Motor neuron (in vitro differentiated cells): Measurements from ENCODE around the gene ASCC2. TPM values are rescaled to one million over a fixed set of nuclear protein-coding genes. Genes with fewer than 3 reads are reported as not detected.
A peak's percentile ranks its signal among the peaks of the same experiment; 100 is the strongest.
"Not testable (repeated sequence)": the region's sequence is repeated elsewhere in the genome, so short reads cannot be mapped to it uniquely, and the experiment has no call there.

Source experiments
- ATAC-seq, 8 experiments: fragments of 200-7000 bp; cut with Tn5 transposase; replicated peaks in 6 of 8; 2 replicates each; pipeline ENCODE4 v1.8.0; 2021; ENCODE audit warnings: mild to moderate bottlenecking in 8 of 8, moderate library complexity in 8 of 8
- H3K27ac ChIP-seq, 2 donors: fragments of 250-450 bp; sonication (Bioruptor Pico); 2 replicates each; pipeline ENCODE4 v1.9.0; 2021; ENCODE audit warnings: antibody characterized with exemption in 2 of 2, mild to moderate bottlenecking in 2 of 2, moderate library complexity in 1 of 2
- H3K4me1 ChIP-seq, 2 donors: fragments of 250-450 bp; sonication (Bioruptor Pico); replicated peaks in 1 of 2; 2 replicates each; pipeline ENCODE4 v1.6.1; 2021; ENCODE audit warnings: antibody characterized with exemption in 2 of 2, mild to moderate bottlenecking in 2 of 2, moderate library complexity in 1 of 2
- H3K4me3 ChIP-seq, 5 donors: fragments of 250-450 bp; sonication (Bioruptor Pico); 2 replicates each; pipeline ENCODE4 v1.9.0; 2021; ENCODE audit warnings: antibody characterized with exemption in 5 of 5, mild to moderate bottlenecking in 5 of 5, moderate library complexity in 4 of 5
- WGBS, 10 experiments: fragments of 450-650 bp; shearing (Covaris generic); methylation state at CpG; one replicate each; pipeline ENCODE4 v1.0.0; 2022; 5-methylcytosine and 5-hydroxymethylcytosine counted together
- in situ Hi-C, 9 experiments: fragments of 400-800 bp; cut with MboI; loops; one replicate each; pipeline ENCODE4 v1.15.0; 2021; ENCODE audit warnings: low sequenced_read_pairs in 9 of 9, low pct_unique_long_range_greater_than_20kb in 2 of 9; ENCODE audit not compliant: unreplicated experiment in 9 of 9
- total RNA-seq, 8 experiments: library from RNA; unstranded; fragments of 300-600 nt; gene quantifications; 2 replicates each; pipeline versions ENCODE4 v1.2.3 to v1.2.4, GENCODE V29; 2022

The ASCC2 gene
- total RNA-seq, 8 experiments from 2014 or later: 17.8 to 70.7 (median 35.2) TPM

DNA sequence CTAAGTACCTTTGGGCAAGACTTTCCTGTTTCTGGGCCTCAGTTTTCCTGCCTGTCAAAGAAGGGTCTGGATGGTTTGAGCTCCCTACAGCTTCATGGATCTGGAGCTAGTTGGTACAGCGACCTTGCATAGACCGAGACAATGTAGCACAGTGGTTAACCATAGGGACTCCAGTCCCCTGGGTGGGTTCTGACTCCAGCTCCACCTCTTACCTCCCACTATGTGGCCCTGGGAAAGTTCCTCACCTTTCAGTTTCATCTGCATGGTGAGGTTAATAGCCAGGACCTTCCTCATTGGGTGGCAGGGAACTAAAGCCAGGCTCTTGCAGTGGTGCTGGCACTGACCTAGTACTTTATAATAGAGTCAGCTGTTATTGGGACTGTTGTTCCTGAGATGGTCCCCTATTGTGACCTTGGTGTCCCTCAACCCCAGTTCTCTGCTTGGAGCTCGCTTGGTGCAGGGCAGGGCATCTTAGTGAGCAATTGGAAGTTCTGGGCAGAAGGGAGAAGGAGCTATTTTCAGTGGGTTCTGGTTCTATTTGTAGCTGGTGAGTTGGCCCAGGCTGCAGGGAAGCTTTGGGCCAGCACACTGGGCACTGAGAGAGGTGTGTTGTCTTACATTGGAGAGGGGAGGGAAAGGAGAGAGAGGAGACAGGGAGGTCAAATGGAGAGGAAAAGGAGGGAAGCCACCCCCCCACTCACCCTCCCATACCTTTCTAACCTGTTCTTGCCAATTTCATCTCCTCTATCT is 34.2 kb upstream of the ASCC2 start:
- H3K4me1 ChIP-seq: peaks cover 19 to 21% of the 10 kb centered on the region in 2 donors
- no peak overlapping the region for H3K4me3 ChIP-seq
- in situ Hi-C loops: no loop called here
- H3K27ac ChIP-seq: peak overlapping the region; percentile 58 to 60
- peak in 5 of 8 experiments; percentile 45 to 53 (median 50) for ATAC-seq
- WGBS, 10 experiments: 86 to 88% methylated on average over 1 to 2 of the region's 3 CpGs; no CpG with 5 or more reads in 8 of the 10 experiments

- no peak overlapping the region for H3K4me3 ChIP-seq
- peak overlapping the region; percentile 58 to 60 for H3K27ac ChIP-seq
- peaks cover 19 to 21% of the 10 kb centered on the region in 2 donors for H3K4me1 ChIP-seq
- 0 to 100% (median 5%) methylated on average over 1 to 4 of the region's 5 CpGs; no CpG with 5 or more reads in 3 of the 10 experiments for WGBS, 10 experiments
- ATAC-seq: peak in 6 of 8 experiments; percentile 25 to 100 (median 99)
- in situ Hi-C loops: no loop called here
Measured at GRCh38 chr22:29871684-29872083, 33.6 kb upstream of the ASCC2 start.

GRCh38 chr22:29870574-29870973 is 32.5 kb upstream of the ASCC2 start:
- in situ Hi-C loops: no loop called here
- H3K27ac ChIP-seq: peak overlapping the region in 1 of 2 donors; percentile 58
- ATAC-seq: no peak
- 60 to 100% (median 90%) methylated on average over 1 to 2 of the region's 3 CpGs; no CpG with 5 or more reads in 2 of the 10 experiments for WGBS, 10 experiments
- H3K4me1 ChIP-seq: peaks cover 19 to 21% of the 10 kb centered on the region in 2 donors
- no peak overlapping the region for H3K4me3 ChIP-seq

DNA sequence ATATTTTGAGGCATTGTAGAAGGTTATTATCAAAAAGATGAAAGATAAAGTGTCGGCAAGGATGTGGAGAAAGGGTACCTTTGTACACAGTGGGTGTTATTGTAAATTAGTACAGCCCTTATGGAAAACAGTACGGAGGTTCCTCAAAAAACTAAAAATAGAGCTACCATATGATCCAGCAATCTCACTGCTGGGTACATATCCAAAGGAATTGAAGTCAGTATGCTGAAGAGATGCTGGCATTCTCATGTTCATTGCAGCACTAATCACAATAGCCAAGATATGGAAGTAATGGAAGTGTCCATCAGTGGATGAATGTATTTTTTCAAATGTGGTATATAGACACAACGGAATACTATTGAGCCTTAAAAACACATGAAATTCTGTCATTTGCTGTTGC is 29.8 kb upstream of the ASCC2 start:
- no peak overlapping the region for H3K27ac ChIP-seq
- WGBS, 10 experiments: 44 to 92% (median 83%) methylated on average over 1 to 3 of the region's 3 CpGs; no CpG with 5 or more reads in 3 of the 10 experiments
- in situ Hi-C loops: no loop called here
- no peak for ATAC-seq
- no peak overlapping the region for H3K4me3 ChIP-seq
- peaks cover 19 to 21% of the 10 kb centered on the region in 2 donors for H3K4me1 ChIP-seq

- in situ Hi-C loops: no loop called here
Measured at GRCh38 chr22:29867260-29867659, 29.2 kb upstream of the ASCC2 start.

DNA sequence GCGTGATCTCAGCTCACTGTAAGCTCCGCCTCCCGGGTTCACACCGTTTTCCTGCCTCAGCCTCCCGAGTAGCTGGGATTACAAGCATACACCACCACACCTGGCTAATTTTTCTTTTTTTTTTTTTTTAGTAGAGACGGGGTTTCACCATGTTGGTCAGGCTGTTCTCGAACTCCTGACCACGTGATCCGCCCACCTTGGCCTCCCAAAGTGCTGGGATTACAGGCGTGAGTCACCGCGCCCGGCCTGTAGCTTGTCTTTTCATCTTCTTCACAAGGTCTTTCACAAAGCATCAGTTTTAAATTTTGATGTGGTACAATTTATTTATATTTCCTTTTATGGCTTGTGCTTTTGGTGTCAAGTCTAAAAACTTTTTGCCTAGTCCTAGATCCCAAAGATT is 27.5 kb upstream of the ASCC2 start:
- H3K4me1 ChIP-seq, ATAC-seq, H3K4me3 ChIP-seq, in situ Hi-C loops, H3K27ac ChIP-seq: not testable (repeated sequence)
- 60 to 100% (median 92%) methylated on average over 1 to 13 of the region's 13 CpGs for WGBS, 10 experiments

More at GRCh38 chr22:29867260-29867659, 29.2 kb upstream of the ASCC2 start:
- peaks cover 14 to 16% of the 10 kb centered on the region in 2 donors for H3K4me1 ChIP-seq
- H3K27ac ChIP-seq: no peak overlapping the region
- no peak for ATAC-seq
- H3K4me3 ChIP-seq: no peak overlapping the region

GRCh38 chr22:29861672-29862297 is 23.7 kb upstream of the ASCC2 start:
- no peak for ATAC-seq
- H3K4me1 ChIP-seq: no peaks in the 10 kb centered on the region
- 22 to 100% (median 71%) methylated on average over 1 to 2 of the region's 2 CpGs; no CpG with 5 or more reads in 3 of the 10 experiments for WGBS, 10 experiments
- H3K27ac ChIP-seq: no peak overlapping the region
- no peak overlapping the region for H3K4me3 ChIP-seq
- in situ Hi-C loops: no loop called here

GRCh38 chr22:29860006-29860766 is 22.1 kb upstream of the ASCC2 start:
- no peak for ATAC-seq
- no peak overlapping the region for H3K4me3 ChIP-seq
- in situ Hi-C loops: no loop called here
- H3K4me1 ChIP-seq: no peaks in the 10 kb centered on the region
- 50 to 94% (median 79%) methylated on average over 1 to 2 of the region's 2 CpGs; no CpG with 5 or more reads in 1 of the 10 experiments for WGBS, 10 experiments
- no peak overlapping the region for H3K27ac ChIP-seq

DNA sequence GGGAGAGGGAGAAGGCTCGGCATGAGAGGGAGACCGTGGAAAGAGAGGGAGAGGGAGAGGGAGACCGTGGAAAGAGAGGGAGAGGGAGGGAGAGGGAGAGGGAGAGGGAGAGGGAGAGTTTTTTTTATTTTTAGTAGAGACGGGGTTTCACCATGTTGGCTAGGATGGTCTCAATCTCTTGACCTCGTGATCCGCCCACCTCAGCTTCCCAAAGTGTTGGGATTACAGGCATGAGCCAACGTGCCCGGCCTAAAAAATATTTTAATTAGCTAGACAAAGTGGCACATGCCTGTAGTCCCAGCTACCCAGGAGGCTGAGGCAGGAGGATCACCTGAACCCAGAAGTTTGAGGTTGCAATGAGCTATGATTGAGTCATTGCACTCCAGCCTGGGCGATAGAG is 21.0 kb upstream of the ASCC2 start:
- H3K4me1 ChIP-seq, in situ Hi-C loops, H3K4me3 ChIP-seq, ATAC-seq, H3K27ac ChIP-seq: not testable (repeated sequence)
- WGBS, 10 experiments: 50 to 75% (median 70%) methylated on average over 1 to 4 of the region's 9 CpGs; no CpG with 5 or more reads in 4 of the 10 experiments

DNA sequence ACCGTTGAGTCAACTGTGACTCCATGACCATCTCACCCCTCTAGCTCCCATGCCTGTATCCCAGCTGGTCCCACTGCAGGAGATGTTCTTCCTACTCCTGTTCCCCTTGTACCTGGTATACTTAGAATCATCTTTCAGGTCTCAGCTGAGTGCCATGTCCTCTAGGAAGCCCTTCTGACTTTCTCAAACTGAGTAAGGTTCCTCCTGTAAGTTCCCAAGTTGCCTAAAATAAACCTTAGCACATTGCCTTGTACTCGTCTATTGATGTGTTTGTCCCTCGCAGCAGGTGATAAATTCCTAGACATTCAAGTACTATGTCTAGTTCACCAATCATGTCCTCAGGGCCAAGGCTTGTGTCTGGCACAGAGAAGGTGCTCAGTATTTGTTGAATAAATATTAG is 18.4 kb upstream of the ASCC2 start:
- WGBS, 10 experiments: 0 to 92% (median 69%) methylated on average over 1 to 3 of the region's 3 CpGs; no CpG with 5 or more reads in 4 of the 10 experiments
- ATAC-seq: no peak
- in situ Hi-C loops: no loop called here
- Histone ChIP-seq H3K4me3 (no peak overlapping the region), H3K4me1 (no peaks in the 10 kb centered on the region), H3K27ac (no peak overlapping the region)

- WGBS, 10 experiments: 29 to 100% (median 63%) methylated on average over 1 to 5 of the region's 10 CpGs; no CpG with 5 or more reads in 2 of the 10 experiments
- Histone ChIP-seq H3K4me1 (no peaks in the 10 kb centered on the region), H3K4me3 (no peak overlapping the region), H3K27ac (no peak overlapping the region)
- in situ Hi-C loops: no loop called here
- no peak for ATAC-seq
Measured at GRCh38 chr22:29855611-29856181, 17.6 kb upstream of the ASCC2 start.

GRCh38 chr22:29854432-29854831 is 16.4 kb upstream of the ASCC2 start:
- H3K4me3 ChIP-seq: no peak overlapping the region
- peak in 2 of 8 experiments; percentile 24 to 46 for ATAC-seq
- in situ Hi-C loops: no loop called here
- no peak overlapping the region for H3K27ac ChIP-seq
- no peaks in the 10 kb centered on the region for H3K4me1 ChIP-seq
- WGBS, 10 experiments: 33 to 100% (median 80%) methylated on average over 1 to 3 of the region's 3 CpGs; no CpG with 5 or more reads in 5 of the 10 experiments
